Epithelial cell of esophagus (primary cell): ENCODE results near the gene BMPR2.
"Not testable (repeated sequence)": the region's sequence is repeated elsewhere in the genome, so short reads cannot be mapped to it uniquely, and the experiment has no call there.

Experiments used
- DNase-seq: peaks from one replicate; pipeline ENCODE4 v3.0.0; 2010; ENCODE audit warnings: low read depth
- H3K4me3 ChIP-seq: 2 replicates; pipeline ENCODE4 v1.5.1; 2011; ENCODE audit warnings: mild to moderate bottlenecking, low read length, control low read depth
- TF ChIP-seq, protein P1 (sequence below): IDR thresholded peaks from 2 replicates; pipeline ENCODE4 v1.5.1; 2011; ENCODE audit warnings: low read depth, mild to moderate bottlenecking, low read length, control low read depth, inconsistent platforms; ENCODE audit not compliant: insufficient read depth; ENCODE audit errors: missing control alignments

BMPR2 gene

DNA sequence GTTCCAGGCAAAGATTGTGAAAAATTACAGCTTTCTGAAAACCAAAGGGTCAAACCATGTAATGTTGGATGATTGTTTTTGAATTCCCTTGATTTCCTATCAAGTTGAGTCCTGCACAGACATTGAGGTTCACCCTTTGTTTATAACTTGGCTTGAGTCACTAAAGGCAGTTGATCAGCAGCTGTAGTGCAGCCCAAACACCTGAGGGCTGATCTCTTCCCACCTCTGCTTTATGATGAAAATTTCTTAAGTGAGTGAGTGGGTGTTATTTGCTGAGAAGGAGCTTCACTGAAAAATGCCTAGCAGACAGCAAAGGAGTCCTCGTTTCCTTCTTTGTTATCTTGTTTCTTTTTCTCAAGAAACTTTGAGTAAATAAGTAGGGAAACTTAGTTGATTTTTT lies 31.9 kb upstream of the BMPR2 start:
- DNase-seq: peak; percentile 92
- no peak overlapping the region for H3K4me3 ChIP-seq
- TF ChIP-seq, protein P1, sequence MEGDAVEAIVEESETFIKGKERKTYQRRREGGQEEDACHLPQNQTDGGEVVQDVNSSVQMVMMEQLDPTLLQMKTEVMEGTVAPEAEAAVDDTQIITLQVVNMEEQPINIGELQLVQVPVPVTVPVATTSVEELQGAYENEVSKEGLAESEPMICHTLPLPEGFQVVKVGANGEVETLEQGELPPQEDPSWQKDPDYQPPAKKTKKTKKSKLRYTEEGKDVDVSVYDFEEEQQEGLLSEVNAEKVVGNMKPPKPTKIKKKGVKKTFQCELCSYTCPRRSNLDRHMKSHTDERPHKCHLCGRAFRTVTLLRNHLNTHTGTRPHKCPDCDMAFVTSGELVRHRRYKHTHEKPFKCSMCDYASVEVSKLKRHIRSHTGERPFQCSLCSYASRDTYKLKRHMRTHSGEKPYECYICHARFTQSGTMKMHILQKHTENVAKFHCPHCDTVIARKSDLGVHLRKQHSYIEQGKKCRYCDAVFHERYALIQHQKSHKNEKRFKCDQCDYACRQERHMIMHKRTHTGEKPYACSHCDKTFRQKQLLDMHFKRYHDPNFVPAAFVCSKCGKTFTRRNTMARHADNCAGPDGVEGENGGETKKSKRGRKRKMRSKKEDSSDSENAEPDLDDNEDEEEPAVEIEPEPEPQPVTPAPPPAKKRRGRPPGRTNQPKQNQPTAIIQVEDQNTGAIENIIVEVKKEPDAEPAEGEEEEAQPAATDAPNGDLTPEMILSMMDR: no peak

DNA sequence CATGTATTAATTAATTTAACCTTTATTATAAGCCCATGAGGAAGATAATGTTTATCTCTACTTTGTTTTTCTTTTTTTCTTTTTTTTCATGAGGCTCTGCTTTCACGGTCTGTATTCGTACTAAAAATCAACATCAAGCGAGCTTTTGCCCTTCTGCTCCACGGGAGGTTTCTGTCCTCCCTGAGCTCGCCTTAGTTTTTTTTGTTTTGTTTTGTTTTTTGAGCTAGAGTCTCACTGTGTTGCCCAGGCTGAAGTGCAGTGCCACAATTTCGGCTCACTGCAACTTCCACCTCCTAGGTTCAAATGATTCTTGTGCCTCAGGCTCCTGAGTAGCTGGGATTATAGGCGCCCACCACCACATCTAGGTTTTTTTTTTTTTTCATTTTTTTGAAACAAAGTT lies 29.9 kb upstream of the BMPR2 start:
- no peak overlapping the region for H3K4me3 ChIP-seq
- TF ChIP-seq, protein P1: no peak
- no peak for DNase-seq

DNA sequence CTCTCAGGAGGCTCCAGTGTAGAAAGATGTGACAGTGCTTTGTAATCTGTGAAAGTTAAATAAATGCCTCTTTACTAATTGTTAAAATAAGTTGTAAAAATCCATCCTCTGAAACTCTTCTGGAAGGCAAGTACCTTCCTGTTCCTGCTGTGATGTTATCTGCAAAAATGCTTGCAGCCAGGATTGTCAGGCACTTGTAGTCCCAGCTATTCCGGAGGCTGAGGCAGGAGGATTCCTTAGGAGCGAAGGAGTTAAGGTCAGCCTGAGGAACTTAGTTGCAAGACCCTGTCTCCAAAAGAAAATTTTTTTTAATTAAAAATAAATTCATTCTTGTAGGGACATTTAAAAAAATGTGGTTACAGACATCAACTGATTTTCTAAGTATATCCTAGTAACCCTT lies 22.7 kb upstream of the BMPR2 start:
- TF ChIP-seq, protein P1: no peak
- H3K4me3 ChIP-seq: no peak overlapping the region
- DNase-seq: no peak

DNA sequence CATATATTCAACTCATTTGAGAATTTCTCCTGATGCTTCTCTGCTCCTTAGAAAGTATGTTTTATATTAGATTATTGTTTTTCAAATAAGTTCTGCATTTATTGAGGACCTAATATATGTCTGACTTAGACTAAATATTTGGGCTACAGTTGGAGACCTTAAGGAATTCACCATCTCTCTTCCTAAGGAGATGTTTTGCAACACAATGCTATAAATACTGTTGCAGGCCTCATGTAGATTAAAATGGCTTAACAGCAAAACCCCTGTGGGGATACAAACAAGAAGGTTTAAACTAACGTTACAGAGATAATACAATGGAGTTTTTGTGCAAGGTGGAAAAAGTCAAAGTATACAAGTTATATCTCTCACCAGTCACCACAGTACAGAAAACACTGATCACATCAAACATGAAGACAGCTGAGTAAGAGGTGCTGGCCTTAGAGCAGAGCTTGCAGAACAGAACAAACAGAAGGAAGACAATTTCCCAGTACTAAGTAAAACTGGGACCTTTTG lies 20.1 kb upstream of the BMPR2 start:
- H3K4me3 ChIP-seq: no peak overlapping the region
- TF ChIP-seq, protein P1: no peak
- no peak for DNase-seq

DNA sequence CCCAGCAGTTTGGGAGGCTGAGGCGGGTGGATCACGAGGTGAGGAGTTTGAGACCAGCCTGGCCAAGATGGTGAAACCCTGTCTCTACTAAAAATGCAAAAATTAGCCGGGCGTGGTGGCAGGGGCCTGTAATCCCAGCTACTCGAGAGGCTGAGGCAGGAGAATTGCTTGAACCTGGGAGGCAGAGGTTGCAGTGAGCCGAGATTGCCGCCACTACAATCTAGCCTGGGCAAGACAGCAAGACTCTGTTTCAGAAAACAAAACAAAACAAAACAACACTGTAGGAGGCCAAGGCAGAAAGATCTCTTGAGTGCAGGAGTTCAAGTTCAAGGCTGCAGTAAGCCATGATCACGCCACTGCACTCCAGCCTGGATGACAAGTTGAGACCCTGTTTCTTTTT lies 17.2 kb upstream of the BMPR2 start:
- not testable (repeated sequence) for DNase-seq, H3K4me3 ChIP-seq

DNA sequence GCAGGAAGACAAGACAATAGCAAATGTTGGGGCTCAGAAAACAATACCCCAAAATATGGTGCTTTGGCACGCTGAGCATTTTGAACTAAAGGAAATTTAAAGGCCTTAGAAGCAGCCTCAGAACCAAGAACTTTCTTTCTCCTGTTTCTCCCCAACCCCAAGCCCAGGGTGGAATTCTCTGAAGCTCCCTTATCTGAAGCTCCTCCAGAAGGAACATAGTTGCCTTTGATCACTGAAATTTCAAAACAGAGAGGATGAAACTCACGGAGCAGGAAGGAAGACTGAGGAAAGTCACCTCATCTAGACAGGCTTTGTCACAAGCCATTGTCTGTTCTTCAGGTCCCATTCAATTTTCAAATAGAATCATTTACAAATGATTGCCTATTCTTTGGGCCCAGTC lies 15.5 kb upstream of the BMPR2 start:
- DNase-seq: no peak
- H3K4me3 ChIP-seq: no peak overlapping the region
- TF ChIP-seq, protein P1: no peak

DNA sequence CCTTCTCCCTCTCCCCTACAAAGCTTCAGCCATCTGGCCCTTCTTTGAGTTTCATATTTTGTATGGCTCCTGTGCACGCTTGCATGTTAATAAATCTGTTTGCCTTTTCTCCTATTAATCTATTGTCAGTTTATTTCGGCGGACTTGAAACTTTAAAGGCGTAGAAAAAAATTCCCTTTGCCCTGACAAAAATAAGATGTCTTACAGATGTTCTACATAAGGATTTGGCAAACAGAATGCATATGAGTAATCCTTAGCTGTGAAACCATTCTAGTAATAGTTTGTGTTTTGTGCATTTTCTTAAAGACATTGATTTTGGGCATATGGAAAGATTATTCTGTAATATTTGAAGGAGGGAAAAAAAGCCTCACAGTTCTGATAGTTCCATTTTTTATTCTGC lies 15.0 kb upstream of the BMPR2 start:
- H3K4me3 ChIP-seq: no peak overlapping the region
- no peak for DNase-seq
- TF ChIP-seq, protein P1: no peak

DNA sequence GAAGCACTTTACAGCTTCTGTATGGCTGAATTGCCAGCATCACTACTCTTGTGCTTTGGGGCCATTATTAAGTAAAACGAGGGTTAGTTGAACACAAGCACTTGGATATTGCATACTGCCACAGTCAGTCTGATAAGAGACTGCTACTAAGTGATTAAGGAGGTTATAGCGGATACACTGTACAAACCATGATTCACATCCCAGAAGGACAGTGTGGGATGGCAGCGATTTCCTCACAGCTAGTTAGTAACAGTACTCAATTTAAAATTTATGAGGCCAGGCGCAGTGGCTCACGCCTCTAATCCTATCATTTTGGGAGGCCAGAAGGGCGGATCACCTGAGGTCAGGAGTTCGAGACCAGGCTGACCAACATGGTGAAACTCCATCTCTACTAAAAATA lies 2.6 kb upstream of the BMPR2 start:
- no peak overlapping the region for H3K4me3 ChIP-seq
- DNase-seq: peak; percentile 29

DNA sequence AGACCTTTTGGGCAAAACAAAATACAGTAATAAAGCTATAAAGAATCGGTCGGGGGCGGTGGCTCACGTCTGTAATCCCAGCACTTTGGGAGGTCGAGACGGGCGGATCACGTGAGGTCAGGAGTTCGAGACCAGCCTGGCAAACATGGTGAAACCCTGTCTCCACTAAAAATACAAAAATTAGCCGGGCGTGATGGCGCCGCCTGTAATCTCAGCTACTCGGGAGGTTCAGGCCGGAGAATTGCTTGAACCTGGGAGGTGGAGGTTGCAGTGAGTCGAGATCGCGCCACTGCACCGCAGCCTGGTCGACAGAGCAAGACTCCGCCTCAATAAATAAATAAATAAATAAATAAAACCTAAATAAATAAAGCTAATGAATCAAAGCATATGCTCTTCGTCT lies 1.7 kb upstream of the BMPR2 start:
- not testable (repeated sequence) for DNase-seq, H3K4me3 ChIP-seq

More for the DNA sequence above, 2.6 kb upstream of the BMPR2 start:
- TF ChIP-seq, protein P1: no peak
